Mucosa of stomach (tissue), 1 donor: Measurements from ENCODE around the gene GATA5.

Experiments used
- H3K27me3 ChIP-seq: one replicate; pipeline ENCODE4 v1.7.0; 2013; ENCODE audit warnings: mild to moderate bottlenecking, low read length; ENCODE audit not compliant: control insufficient read depth, insufficient read depth
- H3K36me3 ChIP-seq: one replicate; pipeline ENCODE4 v1.7.0; 2013; ENCODE audit warnings: low read length; ENCODE audit not compliant: control insufficient read depth, insufficient read depth
- H3K4me1 ChIP-seq: one replicate; pipeline ENCODE4 v1.7.0; 2013; ENCODE audit warnings: mild to moderate bottlenecking, low read length; ENCODE audit not compliant: control insufficient read depth, insufficient read depth
- H3K4me3 ChIP-seq: one replicate; pipeline ENCODE4 v1.7.0; 2013; ENCODE audit warnings: low read length
- H3K9ac ChIP-seq: one replicate; pipeline ENCODE4 v1.7.0; 2013; ENCODE audit warnings: mild to moderate bottlenecking, low read length, moderate library complexity
- H3K9me3 ChIP-seq: one replicate; pipeline ENCODE4 v1.7.0; 2013; ENCODE audit warnings: mild to moderate bottlenecking, low read length, moderate library complexity; ENCODE audit not compliant: control insufficient read depth
- donor health status: Pancreatic carcinoma.

GATA5 gene

GRCh38 chr20:62441987-62442539 is 33.7 kb downstream of the GATA5 start:
- no peak overlapping the region for H3K9ac ChIP-seq
- no peaks in the 10 kb centered on the region for H3K9me3 ChIP-seq
- no peaks in the 10 kb centered on the region for H3K27me3 ChIP-seq
- no peak overlapping the region for H3K4me3 ChIP-seq
- H3K36me3 ChIP-seq, result no peaks in the 10 kb centered on the region
- H3K4me1 ChIP-seq, result no peaks in the 10 kb centered on the region

- Histone ChIP-seq H3K36me3 (no peaks in the 10 kb centered on the region), H3K27me3 (peaks cover 14% of the 10 kb centered on the region), H3K9me3 (no peaks in the 10 kb centered on the region), H3K9ac (no peak overlapping the region), H3K4me3 (no peak overlapping the region), H3K4me1 (peaks cover 4% of the 10 kb centered on the region)
Measured at GRCh38 chr20:62439218-62439617, 36.6 kb downstream of the GATA5 start.

DNA sequence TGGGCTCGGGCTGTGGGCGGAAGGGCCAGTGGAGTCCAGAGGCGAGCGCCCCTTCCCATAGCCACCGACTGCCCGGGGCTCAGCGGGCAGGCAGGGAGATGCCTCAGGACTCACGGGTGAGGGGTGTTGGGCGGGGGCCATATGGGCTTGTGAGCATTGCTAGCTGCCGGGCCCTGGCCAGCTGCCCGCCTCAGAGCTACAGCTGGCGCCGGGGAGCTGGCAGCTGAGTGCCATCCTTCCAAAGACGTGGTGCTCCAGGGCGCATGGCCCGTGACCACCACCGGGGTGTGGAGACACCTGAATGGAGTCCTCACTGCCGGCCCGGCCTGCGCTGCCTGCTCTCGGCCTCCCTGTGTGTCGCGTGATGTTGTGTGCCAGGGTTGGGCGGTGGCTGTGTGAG is 37.9 kb downstream of the GATA5 start:
- Histone ChIP-seq H3K36me3 (no peaks in the 10 kb centered on the region), H3K27me3 (peaks cover 15% of the 10 kb centered on the region), H3K4me1 (peaks cover 14% of the 10 kb centered on the region), H3K9me3 (no peaks in the 10 kb centered on the region), H3K4me3 (no peak overlapping the region), H3K9ac (no peak overlapping the region)

GRCh38 chr20:62437496-62437895 is 38.3 kb downstream of the GATA5 start:
- Histone ChIP-seq H3K9me3 (no peaks in the 10 kb centered on the region), H3K4me1 (peaks cover 14% of the 10 kb centered on the region), H3K36me3 (no peaks in the 10 kb centered on the region), H3K27me3 (peaks cover 17% of the 10 kb centered on the region), H3K9ac (no peak overlapping the region), H3K4me3 (no peak overlapping the region)

GRCh38 chr20:62436692-62437091 is 39.1 kb downstream of the GATA5 start:
- H3K9me3 ChIP-seq, result no peaks in the 10 kb centered on the region
- no peak overlapping the region for H3K4me3 ChIP-seq
- H3K36me3 ChIP-seq, result no peaks in the 10 kb centered on the region
- H3K4me1 ChIP-seq, result peaks cover 14% of the 10 kb centered on the region
- no peak overlapping the region for H3K9ac ChIP-seq
- H3K27me3 ChIP-seq, result peaks cover 17% of the 10 kb centered on the region

DNA sequence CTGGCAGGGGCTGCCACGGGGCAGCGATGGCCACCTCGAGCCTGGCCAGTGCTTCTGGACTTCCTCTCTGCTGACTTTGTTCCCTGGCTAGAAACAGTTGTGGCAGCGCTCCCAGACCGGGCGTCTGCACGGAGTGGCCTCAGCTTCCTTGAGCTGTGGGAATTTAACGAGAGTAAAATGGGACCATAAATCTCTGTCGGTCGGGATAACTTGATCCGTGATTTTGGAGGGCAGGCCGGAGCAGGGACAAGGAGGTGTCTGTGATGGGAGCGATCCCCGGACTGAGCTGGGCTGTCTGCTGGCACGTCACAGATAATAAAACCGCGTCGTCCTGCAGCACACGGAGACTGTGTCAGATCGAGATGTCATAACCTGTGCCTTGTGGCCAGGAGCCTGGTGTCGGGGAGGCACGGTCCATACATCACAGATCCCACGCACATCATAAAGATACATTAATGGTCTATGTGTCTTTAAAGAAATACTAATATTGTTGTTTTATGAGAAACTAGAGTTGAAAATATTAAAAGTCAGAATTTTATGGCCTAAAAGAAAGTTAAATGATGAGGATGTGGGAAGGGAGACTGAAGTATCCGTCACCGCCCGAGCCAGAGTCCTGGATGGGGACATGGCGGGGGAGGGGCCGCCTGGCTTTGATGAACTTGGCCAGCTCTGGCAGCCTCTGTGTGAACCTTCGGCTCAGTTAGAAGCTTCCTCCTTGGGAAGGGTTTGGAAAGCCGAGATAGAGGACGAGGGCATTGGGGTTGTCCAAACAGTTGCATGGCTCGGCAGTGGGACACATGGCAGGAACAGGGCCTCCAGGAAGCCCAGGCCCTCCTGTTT is 41.9 kb downstream of the GATA5 start:
- Histone ChIP-seq H3K27me3 (peaks cover 17% of the 10 kb centered on the region), H3K4me1 (peaks cover 33% of the 10 kb centered on the region), H3K9me3 (no peaks in the 10 kb centered on the region), H3K4me3 (no peak overlapping the region), H3K36me3 (no peaks in the 10 kb centered on the region), H3K9ac (no peak overlapping the region)

- H3K36me3 ChIP-seq, result no peaks in the 10 kb centered on the region
- H3K4me3 ChIP-seq, result no peak overlapping the region
- no peaks in the 10 kb centered on the region for H3K9me3 ChIP-seq
- H3K27me3 ChIP-seq, result peaks cover 15% of the 10 kb centered on the region
- peaks cover 57% of the 10 kb centered on the region for H3K4me1 ChIP-seq
- no peak overlapping the region for H3K9ac ChIP-seq
Measured at GRCh38 chr20:62430866-62431447, 44.8 kb downstream of the GATA5 start.

DNA sequence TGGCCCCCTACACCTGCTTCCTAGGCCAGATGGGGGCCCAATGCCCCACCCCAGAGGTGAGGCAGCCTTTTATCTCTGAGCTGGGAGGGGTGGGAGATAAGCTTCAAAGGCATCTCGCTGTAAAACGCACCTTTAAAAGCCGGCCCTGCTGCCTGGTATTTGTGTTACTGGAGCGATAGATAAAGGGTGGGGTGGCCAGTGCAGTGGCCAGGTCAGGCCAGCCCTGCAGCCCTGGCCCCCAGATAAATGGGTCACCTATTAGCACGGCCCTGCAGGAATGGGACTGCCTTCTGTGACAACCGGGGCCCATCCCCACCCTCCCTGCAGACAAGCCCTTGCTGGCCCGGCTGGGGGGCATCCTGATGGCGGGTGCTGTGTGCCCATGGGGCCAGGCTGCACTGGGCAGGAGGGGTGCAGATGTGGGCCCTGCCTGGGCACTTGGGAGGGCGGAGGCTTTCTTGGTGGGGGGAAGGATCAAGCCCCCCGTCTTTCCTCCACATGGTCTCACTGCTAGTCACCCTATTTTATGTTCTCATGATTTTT is 45.4 kb downstream of the GATA5 start:
- Histone ChIP-seq H3K9ac (no peak overlapping the region), H3K27me3 (peaks cover 14% of the 10 kb centered on the region), H3K36me3 (no peaks in the 10 kb centered on the region)

DNA sequence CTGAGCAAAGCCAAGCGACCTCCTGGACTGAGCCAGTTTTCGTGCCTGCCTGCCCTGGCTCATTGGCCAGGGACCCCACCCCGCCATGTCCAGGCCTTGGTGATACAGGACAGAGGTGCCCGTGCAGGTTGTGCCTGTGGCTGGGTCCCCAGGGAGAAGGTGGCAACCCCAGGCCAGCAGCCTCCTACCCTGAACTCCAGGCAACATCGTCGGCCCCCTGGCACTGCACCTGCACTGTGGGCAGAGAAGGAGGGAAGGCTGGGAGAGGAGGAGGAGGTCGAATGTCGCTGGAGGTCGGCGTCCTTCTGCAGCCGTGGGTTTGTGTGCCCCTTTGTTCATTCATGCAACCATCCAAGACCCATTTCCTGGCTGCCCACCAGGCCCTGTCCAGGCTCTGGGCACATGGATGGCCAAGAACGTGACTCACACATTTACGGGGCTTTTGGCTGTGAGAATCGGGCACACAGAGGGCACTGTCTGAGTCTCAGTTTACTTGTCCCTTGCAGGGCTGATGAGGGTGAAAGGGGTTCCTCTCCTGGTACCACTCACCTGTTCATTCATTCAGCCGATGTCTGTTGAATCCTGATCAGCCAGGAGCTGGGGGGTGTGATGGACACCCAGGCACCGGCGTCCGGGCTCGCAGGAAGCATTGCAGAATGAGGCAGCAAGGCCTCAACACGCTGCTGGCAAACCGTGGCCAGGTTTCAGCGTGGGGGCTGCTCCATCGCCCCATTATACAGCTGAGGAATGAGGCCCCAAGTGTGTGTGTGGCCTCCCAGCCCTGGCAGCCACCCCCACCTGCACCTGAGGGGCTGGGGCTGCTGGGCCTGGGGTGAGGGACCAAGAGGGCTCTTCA is 46.1 kb downstream of the GATA5 start:
- H3K4me1 ChIP-seq, result peaks cover 58% of the 10 kb centered on the region
- H3K4me3 ChIP-seq, result no peak overlapping the region
- peaks cover 7% of the 10 kb centered on the region for H3K27me3 ChIP-seq
- H3K9ac ChIP-seq, result no peak overlapping the region
- no peaks in the 10 kb centered on the region for H3K36me3 ChIP-seq
- no peaks in the 10 kb centered on the region for H3K9me3 ChIP-seq

More for the DNA sequence above, 45.4 kb downstream of the GATA5 start:
- H3K4me3 ChIP-seq, result no peak overlapping the region
- no peaks in the 10 kb centered on the region for H3K9me3 ChIP-seq
- H3K4me1 ChIP-seq, result peaks cover 57% of the 10 kb centered on the region

- Histone ChIP-seq H3K9me3 (no peaks in the 10 kb centered on the region), H3K27me3 (peaks cover 4% of the 10 kb centered on the region), H3K9ac (no peak overlapping the region), H3K4me1 (peaks cover 53% of the 10 kb centered on the region), H3K36me3 (no peaks in the 10 kb centered on the region), H3K4me3 (no peak overlapping the region)
Measured at GRCh38 chr20:62428396-62429295, 47.1 kb downstream of the GATA5 start.

- Histone ChIP-seq H3K36me3 (no peaks in the 10 kb centered on the region), H3K9ac (no peak overlapping the region), H3K9me3 (no peaks in the 10 kb centered on the region), H3K4me3 (no peak overlapping the region), H3K27me3 (peaks cover 8% of the 10 kb centered on the region), H3K4me1 (peaks cover 49% of the 10 kb centered on the region)
Measured at GRCh38 chr20:62428002-62428372, 47.8 kb downstream of the GATA5 start.
